ENCODE results near the gene PLA2G2F. TPM values are rescaled to one million over a fixed set of nuclear protein-coding genes. Genes with fewer than 3 reads are reported as not detected.
"Not testable (repeated sequence)": the region's sequence is repeated elsewhere in the genome, so short reads cannot be mapped to it uniquely, and the experiment has no call there.

PLA2G2F gene
- polyA plus RNA-seq, 4 donors = 0.13 to 1.0 (median 0.93) TPM; not detected in 1

- no peak for DNase-seq (ENCODE audit: low read depth in 4 of 4, low spot score in 3 of 4)
Observed at GRCh38 chr1:20112279-20113000, 26.7 kb upstream of the PLA2G2F start.

DNA sequence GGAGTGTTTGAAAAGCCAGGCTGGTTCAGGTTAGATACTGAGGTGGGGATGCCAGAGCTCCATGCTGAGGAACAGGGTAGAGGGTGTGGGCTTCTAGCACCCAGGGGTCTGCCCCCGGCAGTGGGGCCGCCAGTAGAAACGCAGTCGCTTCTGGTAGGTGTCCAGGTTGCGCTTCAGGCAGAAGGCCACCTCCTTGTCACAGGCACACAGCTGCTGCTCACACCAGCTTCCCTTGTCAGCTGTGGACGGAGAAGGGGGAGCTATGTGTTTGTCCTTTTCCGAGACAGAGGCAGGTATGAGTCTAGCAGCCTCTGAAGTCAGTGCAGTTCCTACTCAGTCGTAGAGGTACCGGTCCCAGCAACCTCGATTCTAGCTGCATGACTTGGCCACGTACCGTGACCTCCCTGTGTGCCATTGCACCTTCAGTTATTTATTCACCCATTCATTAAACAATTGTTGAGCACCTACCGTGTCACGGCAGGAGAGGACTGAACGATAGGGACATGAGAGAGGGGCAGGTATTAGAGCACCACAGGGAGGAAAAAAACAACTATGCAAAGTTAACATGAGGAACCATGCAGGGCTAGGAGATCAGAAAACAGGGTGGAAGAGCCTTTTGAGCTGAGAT, 25.0 kb upstream of the PLA2G2F start:
- no peak for DNase-seq (ENCODE audit: low read depth in 4 of 4, low spot score in 3 of 4)

DNA sequence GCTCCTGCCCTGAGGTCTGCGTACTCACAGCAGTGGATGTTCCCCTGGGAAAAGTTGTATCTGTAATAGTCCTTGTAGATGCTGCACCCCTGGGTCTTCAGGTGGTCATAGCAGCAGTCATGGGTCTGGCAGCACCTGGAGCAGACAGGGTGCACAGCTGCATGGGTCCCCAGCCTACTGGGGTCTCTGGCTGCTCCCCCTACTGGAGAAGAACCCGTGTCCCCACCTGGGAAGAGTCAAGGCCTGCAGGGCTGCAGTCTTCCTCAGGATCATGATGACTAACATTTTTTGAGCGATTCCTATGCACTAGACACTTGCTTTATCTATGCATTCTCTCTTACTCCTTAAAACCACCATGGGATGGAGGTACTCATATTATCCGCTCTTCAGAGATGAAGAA, 23.6 kb upstream of the PLA2G2F start:
- DNase-seq (ENCODE audit: low read depth in 4 of 4, low spot score in 3 of 4) = no peak

- DNase-seq (ENCODE audit: low read depth in 4 of 4, low spot score in 3 of 4) = no peak
Observed at GRCh38 chr1:20115916-20116315, 23.2 kb upstream of the PLA2G2F start.

GRCh38 chr1:20117236-20117635, 21.9 kb upstream of the PLA2G2F start:
- DNase-seq (ENCODE audit: low read depth in 4 of 4, low spot score in 3 of 4) = no peak

- no peak for DNase-seq (ENCODE audit: low read depth in 4 of 4, low spot score in 3 of 4)
Observed at GRCh38 chr1:20119347-20119746, 19.8 kb upstream of the PLA2G2F start, which contains the start of gene PLA2G2D. PLA2G2D (minus strand) TSS chr1:20119536; CDS start chr1:20119498, 38 bp downstream.

DNA sequence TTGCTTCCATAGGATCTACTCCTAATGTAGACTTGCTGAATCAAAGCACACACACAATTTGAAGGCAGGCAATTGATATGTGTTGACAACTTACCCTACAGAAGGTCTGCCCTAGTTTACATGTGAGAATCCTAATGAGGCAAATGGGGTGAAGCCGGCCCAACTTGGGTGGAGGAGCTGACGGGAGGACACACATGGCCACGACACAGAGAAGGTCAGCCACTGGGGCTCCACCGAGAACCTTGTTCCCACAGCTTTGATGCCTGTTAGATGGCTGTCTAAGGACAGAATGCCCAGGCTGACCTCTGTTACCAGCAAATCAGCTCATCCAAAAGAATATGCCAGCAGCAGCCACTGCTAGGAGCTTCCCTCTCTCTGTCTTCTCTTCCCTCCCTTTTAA, 18.3 kb upstream of the PLA2G2F start:
- DNase-seq (ENCODE audit: low read depth in 4 of 4, low spot score in 3 of 4) = no peak

- no peak for DNase-seq (ENCODE audit: low read depth in 4 of 4, low spot score in 3 of 4)
Observed at GRCh38 chr1:20123722-20124455, 15.2 kb upstream of the PLA2G2F start.

DNA sequence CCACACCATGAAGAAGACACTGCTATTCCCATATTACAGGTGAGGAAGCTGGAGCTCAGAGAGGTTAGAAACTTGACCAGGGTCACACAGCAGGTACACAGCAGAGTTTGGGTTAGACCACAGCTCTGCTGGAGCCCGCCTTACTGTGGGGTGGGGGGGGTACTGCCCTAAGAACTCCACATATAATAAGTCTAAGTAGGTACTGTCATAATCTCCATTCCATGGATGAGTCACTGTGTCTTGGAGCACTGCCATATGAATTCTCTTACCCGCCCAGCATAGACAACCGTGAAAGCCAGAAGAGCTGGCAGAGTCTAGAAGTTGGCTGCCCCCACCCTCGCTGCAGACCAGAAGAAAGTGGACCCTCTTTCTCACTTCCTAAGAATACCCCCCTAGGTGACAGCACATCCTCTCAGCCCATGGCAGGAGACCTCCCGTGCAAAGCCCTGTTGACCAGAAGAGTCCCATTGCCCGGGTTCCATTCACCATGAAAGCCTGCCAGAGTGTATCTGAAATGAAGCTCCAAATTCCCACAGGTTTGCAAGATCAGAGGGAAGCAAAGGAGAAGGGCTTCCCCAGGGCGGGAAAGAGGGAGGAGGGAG, 14.6 kb upstream of the PLA2G2F start:
- no peak for DNase-seq (ENCODE audit: low read depth in 4 of 4, low spot score in 3 of 4)

- no peak for DNase-seq (ENCODE audit: low read depth in 4 of 4, low spot score in 3 of 4)
Observed at GRCh38 chr1:20125100-20125499, 14.0 kb upstream of the PLA2G2F start.

DNA sequence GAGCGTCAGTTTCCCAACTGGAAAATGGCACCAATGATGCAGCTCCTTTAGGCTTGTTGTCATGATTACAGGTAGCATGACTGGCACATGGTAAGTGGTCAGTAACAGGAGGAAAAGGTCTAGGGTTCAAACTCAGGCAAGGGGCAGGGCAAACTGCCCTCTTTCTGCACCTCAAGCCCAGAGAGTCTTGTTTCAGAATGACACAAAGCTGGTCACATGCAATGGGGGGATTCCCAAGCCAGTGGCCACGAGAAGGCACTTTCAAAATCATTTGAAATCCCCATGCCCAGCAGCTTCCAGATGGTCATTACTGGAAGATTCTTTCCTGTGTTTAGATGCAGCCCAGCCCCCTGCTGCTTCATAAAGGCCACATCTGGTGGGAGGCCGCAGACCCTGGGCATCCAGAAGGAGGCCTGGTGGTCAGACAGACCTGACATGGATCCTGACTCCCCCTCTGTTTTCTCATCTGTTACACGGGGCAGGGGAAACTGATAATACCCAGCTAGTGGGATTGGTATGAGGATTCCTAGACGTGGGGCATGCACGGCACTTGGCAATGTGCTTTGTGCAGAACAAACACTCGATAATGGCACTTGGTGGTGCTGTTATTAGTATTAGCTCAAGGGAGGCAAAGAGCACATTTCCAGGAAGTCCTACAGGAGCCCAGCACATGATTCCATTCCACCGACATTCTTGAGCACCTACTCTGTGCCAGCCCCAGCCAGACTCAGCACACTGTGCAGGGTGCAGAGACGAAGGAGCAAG, 12.9 kb upstream of the PLA2G2F start:
- DNase-seq (ENCODE audit: low read depth in 4 of 4, low spot score in 3 of 4) = no peak

DNA sequence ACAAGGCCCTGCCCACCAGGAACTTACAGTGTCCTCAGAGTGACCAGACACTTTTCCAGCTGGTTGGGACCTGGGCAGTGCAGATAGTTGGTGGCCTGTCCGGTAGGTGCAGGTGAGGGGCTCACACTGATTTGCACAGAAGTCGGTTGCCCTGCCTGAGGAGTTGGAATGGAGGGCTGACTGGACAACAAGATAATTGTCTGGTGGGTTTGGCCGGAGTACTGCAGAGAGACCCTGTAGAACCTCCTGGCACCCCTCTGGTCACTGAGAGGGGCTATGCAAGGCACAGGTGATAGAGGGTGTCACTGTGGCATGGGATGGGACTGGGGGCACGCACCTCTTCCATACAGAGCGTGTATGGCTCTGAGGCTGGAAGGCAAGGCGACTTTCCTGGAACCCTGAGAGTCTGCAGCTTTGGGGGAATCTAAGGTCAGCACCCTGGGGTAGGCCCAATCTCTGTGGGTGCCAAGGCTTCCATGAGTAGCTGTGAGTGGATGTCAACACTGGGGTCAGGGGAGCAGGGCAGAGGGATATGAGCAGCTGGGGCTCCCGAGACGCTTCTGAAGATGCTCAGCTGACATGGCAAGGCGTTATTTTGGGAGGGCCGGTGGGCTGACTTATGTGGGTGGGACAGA, 12.2 kb upstream of the PLA2G2F start:
- DNase-seq (ENCODE audit: low read depth in 4 of 4, low spot score in 3 of 4) = no peak

GRCh38 chr1:20130518-20130917, 8.6 kb upstream of the PLA2G2F start:
- DNase-seq (ENCODE audit: low read depth in 4 of 4, low spot score in 3 of 4) = not testable (repeated sequence)

DNA sequence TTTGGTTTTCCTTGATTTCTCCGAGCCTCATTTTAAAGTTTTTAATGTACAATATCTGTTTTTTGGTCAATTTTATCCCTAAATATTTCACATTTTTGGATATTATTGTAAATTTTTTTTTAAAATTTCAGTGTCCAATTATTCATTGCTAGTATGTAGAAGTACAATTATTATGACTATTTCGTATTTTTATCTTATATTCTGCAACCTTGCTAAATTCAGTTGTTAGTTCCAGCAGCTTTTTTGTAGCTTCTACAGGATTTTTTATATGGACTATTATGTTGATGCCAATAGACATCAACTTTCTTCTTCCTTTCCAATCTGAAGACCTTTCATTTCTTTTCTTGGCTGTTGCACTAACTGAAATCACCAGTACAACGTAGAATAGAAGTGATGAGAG, 4.1 kb upstream of the PLA2G2F start:
- no peak for DNase-seq (ENCODE audit: low read depth in 4 of 4, low spot score in 3 of 4)

- DNase-seq (ENCODE audit: low read depth in 4 of 4, low spot score in 3 of 4) = no peak
Observed at GRCh38 chr1:20136249-20136648, 2.9 kb upstream of the PLA2G2F start.

DNA sequence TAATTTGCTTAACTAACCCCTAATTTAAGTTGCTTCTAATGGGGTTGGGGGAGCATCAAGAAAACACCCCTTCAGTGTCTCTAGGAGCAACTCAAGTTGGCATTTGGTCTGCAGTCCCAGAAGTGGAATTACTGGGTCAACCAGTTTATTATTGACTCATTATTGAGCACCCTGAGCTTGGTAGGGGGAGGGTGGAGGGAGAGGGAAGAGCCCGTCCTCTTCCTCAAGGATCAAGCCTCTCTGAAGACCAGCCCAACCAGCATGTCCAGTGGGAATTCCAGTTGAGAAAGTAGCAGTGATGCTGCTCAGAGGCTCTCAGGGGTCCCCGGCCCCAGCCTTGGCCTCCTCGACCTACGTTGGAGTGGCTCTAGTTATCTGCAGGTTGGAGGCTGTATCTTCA, 2.1 kb upstream of the PLA2G2F start:
- no peak for DNase-seq (ENCODE audit: low read depth in 4 of 4, low spot score in 3 of 4)

GRCh38 chr1:20137604-20138003, 1.5 kb upstream of the PLA2G2F start:
- no peak for DNase-seq (ENCODE audit: low read depth in 4 of 4, low spot score in 3 of 4)

DNA sequence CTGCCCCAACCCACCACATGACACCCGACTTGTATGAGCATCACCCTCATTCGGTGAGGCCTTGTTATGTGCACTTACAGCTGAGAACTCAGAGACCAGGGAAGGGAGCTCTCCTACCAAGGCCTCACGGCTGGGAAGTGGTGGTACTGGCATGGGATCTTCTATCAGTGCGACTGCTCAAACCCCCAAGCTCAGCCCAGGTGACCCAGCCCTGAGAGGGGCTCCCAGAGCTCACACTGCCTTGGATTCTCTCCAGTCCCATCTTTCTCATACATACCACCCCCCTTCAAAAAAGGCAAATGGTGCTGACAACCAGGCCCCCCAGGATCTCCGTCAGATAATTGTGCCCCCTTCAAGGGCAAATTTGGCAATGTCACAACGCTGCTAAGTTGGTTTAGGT, 777 bp upstream of the PLA2G2F start:
- DNase-seq (ENCODE audit: low read depth in 4 of 4, low spot score in 3 of 4) = no peak

GRCh38 chr1:20139776-20140612, 871 bp downstream of the PLA2G2F start:
- no peak for DNase-seq (ENCODE audit: low read depth in 4 of 4, low spot score in 3 of 4)
